GM13976 (cell line): Measurements from ENCODE around the gene GIMAP8.

ENCODE experiments used
- DNase-seq: peaks from one replicate; pipeline ENCODE4 v3.0.0; 2012; ENCODE audit warnings: low spot score
- in situ Hi-C: fragments of 300-500 bp; cut with MboI; formaldehyde crosslinking; loops from one replicate; pipeline ENCODE4 v1.12.0; 2022; ENCODE audit warnings: low sequenced_read_pairs, mixed read lengths, inconsistent platforms; ENCODE audit not compliant: unreplicated experiment
- TF ChIP-seq, protein P1 (sequence below): IDR thresholded peaks from 2 replicates; pipeline ENCODE4 v1.5.1; 2012; ENCODE audit warnings: borderline replicate concordance, mild to moderate bottlenecking; ENCODE audit not compliant: insufficient read depth; ENCODE audit errors: extremely low read depth, missing control alignments, control extremely low read depth

Gene GIMAP8

DNA sequence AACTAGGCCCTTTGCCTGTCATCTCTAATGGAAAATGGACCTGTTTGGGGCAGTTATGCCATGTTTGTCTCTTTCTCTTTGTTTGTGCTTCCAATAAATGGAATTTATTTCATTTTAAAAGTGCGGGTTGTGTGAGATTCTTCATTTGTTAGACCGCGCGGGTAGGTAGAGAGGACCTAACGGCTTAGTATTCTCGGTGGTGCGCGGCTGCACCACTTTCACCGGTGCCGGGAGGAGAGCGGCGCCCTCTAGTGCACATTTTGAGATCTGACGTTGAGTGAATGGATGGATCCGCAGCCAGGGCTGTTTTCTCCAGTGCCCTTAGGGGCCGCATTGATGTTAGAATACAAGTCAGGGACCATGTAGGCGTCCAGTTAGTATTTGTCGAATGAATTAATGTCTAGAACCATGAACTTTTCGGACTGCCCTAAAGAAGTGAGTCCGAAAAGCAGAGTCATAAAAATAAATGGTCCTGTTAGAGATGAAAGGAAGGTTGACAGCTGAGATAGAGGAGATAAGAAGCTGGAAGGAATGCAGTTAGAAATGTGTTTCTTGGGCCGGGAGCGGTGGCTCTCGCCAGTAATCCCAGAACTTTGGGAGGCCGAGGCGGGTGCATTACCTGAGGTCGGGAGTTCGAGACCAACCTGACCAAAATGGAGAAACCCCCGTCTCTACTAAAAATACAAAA, 29.3 kb upstream of the GIMAP8 start:
- TF ChIP-seq, protein P1, sequence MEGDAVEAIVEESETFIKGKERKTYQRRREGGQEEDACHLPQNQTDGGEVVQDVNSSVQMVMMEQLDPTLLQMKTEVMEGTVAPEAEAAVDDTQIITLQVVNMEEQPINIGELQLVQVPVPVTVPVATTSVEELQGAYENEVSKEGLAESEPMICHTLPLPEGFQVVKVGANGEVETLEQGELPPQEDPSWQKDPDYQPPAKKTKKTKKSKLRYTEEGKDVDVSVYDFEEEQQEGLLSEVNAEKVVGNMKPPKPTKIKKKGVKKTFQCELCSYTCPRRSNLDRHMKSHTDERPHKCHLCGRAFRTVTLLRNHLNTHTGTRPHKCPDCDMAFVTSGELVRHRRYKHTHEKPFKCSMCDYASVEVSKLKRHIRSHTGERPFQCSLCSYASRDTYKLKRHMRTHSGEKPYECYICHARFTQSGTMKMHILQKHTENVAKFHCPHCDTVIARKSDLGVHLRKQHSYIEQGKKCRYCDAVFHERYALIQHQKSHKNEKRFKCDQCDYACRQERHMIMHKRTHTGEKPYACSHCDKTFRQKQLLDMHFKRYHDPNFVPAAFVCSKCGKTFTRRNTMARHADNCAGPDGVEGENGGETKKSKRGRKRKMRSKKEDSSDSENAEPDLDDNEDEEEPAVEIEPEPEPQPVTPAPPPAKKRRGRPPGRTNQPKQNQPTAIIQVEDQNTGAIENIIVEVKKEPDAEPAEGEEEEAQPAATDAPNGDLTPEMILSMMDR: peak; percentile 80
- peak; percentile 88 for DNase-seq
- in situ Hi-C loops: no loop called here

DNA sequence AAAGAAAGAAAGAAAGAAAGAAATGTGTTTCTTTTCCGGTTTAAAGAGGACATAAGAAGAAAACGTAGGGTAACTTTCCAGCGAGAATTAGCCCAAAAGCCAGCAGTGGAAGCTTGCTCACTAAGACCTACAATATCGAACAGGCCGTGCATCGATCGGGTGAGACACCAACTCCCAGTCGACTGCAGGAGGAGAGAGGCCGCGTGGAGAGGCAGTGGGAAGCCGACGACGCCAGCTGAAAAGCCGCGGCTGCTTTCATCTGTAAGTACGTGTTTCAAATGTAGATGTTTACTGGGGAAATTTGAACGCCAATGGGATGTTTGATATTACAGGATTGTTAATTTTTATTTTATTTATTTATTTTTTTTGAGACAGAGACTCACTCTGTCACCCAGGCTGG, 28.6 kb upstream of the GIMAP8 start:
- in situ Hi-C loops: no loop called here
- TF ChIP-seq, protein P1: no peak
- DNase-seq: no peak

DNA sequence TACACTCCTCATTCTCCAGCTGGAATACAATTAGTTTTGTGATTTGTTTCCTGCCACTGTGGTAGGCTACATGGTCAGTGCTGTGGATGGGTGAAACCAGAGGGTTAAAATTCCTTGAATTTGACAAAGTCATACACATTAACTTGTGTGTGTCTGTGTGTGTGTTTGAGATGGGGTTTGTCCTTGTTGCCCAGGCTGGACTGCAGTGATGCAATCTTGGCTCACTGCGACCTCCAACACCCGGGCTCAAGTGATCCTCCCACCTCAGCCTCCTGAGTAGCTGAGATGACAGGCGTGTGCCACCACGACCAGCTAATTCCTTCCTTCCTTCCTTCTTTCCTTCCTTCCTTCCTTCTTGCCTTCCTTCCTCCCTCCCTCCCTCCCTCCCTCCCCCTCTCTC, 24.8 kb upstream of the GIMAP8 start:
- DNase-seq: no peak
- in situ Hi-C loops: no loop called here
- TF ChIP-seq, protein P1: no peak

DNA sequence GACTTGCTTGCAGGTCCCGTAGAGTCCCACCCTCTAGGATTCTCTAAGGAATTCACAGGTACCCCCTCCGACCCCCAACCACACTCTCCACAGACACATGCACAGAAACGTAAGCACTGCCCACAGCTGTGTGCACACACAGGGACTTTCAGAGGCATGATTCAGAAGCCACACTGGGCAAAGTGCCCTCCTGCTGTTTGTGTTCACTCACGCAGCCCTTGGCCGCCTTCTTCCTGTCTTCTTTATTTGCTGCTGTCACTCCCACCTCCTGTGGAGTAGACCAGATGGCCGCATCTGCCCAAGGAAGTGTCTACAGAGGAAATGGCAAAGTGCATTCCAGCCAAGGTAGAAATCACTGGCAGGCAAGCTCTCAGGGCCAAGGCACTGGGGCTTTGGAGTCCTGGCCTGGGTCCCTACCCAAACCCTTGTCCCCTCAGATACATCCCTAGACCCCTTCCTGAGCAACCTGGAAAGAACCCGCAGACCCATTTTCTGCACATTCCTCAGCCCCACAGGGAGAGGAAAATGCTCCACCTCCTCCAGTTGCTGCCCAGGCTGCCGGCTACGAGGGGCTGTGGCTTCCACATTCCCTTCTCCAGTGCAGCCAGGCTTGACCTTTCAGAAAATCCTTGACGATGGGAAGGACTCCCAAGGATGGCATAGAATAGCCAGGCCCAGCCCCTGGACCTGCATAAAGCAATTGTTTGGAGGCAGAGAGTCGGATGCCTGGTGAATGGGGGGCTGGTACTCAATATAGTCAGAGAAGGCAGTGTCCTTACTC, 21.6 kb upstream of the GIMAP8 start:
- TF ChIP-seq, protein P1: no peak
- no peak for DNase-seq
- in situ Hi-C loops: no loop called here

DNA sequence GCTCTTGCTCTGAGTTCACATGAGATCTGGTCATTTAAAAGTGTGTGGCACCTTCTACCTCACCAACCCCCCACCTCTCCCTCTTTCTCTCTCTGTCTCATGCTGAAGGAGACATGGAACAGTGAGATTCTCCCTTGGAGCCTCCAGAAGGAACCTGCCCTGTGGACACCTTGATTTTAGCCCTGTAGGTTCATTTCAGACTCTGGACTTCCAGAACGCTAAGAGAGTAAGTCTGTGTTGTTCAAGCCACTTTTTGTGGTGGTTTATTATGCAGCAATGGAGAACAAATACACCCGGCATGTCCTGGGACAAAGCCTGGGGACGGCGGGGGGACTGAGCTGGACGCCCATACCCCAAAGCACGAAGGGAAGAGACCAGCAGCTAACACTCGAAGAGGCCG, 20.7 kb upstream of the GIMAP8 start:
- no peak for DNase-seq
- in situ Hi-C loops: no loop called here
- TF ChIP-seq, protein P1: no peak

DNA sequence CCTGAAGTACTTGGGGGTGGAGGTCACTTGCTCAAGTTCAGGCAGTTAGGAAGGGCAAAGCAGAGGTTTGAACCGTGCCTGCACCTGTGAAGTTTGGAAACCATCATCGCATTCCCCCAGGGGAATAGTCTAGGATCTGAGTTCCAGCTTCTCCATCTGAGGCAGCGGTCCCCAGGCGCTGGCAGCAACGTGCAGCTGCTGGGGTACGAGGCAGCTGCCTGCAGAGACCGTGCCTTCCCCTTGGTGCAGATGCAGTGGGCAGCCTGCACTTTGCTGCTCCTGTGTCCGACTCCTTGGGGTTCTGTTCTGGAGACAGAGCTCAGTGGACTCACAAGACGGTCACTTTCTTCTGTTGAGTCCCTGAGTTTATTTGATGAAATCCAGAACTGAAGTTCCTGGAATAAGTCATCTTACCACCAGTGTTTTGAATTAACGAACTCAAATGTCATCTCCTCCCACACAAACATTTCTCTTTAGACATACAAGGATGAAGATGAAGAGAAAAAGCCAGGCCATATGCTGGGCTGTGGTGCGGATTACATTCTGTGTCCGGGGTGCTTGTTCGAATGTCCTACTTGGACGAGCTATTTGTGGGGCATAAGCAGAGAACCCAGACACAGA, 19.9 kb upstream of the GIMAP8 start:
- TF ChIP-seq, protein P1: no peak
- in situ Hi-C loops: no loop called here
- no peak for DNase-seq
